KOPT-K1 (cell line): ENCODE data around the gene DLL3.

ENCODE experiments used
- H3K27ac ChIP-seq: fragments of 200-600 bp; sonication (generic); 2 replicates; pipeline ENCODE4 v1.5.1; 2016; ENCODE audit warnings: antibody characterized with exemption, mild to moderate bottlenecking, low read depth, low read length; ENCODE audit not compliant: poor library complexity, severe bottlenecking
- H3K36me3 ChIP-seq: fragments of 200-600 bp; sonication (generic); 2 replicates; pipeline ENCODE4 v1.5.1; 2017; ENCODE audit warnings: antibody characterized with exemption, mild to moderate bottlenecking, low read length, moderate library complexity; ENCODE audit not compliant: insufficient read depth
- H3K9me3 ChIP-seq: fragments of 200-600 bp; sonication (generic); 2 replicates; pipeline ENCODE4 v1.5.1; 2017; ENCODE audit warnings: antibody characterized with exemption, low read length, mild to moderate bottlenecking; ENCODE audit not compliant: insufficient read depth, poor library complexity, severe bottlenecking

Gene DLL3

DNA sequence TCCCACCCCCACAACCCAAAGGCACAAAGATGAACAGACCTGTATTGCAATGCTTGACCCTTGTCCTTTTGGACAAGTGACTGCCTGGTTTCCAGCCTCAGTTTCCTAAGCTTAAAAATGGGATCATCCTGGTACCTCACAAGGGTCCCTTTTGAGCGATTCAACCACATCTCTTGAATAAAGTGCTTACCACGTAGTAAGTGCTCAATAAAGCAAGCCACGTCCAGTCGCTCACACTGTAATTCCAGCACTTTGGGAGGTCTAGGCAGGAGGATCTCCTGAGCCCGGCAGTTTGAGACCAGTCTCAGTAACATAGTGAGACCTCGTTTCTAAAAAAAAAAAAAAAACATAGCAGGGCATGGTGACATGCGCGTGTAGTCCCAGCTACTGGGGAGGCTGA, 1.2 kb downstream of the DLL3 start:
- Histone ChIP-seq H3K9me3 (no peaks in the 10 kb centered on the region), H3K36me3 (no peaks in the 10 kb centered on the region), H3K27ac (no peak overlapping the region)

- Histone ChIP-seq H3K36me3 (no peaks in the 10 kb centered on the region), H3K27ac (no peak overlapping the region), H3K9me3 (no peaks in the 10 kb centered on the region)
Observed at GRCh38 chr19:39500543-39500942, 1.8 kb downstream of the DLL3 start.

DNA sequence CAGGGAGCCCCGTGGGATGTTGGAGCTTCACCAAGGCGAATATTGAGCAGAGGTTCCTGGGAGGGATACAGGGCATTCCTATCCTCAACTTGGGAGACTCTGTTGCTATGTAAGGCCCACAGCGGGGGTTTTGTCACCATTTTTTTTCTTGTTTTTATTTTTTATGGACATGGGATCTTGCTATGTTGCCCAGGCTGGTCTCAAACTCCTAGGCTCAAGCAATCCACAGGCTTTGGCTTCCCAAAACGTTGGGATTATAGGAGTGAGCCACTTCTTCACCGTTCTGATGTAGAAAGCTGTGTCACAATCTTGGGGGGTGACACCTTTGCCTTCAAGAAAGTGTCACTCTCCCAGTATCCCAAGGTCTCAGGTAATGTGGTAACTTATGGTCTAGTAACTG, 2.6 kb downstream of the DLL3 start:
- Histone ChIP-seq H3K36me3 (no peaks in the 10 kb centered on the region), H3K27ac (no peak overlapping the region), H3K9me3 (no peaks in the 10 kb centered on the region)

DNA sequence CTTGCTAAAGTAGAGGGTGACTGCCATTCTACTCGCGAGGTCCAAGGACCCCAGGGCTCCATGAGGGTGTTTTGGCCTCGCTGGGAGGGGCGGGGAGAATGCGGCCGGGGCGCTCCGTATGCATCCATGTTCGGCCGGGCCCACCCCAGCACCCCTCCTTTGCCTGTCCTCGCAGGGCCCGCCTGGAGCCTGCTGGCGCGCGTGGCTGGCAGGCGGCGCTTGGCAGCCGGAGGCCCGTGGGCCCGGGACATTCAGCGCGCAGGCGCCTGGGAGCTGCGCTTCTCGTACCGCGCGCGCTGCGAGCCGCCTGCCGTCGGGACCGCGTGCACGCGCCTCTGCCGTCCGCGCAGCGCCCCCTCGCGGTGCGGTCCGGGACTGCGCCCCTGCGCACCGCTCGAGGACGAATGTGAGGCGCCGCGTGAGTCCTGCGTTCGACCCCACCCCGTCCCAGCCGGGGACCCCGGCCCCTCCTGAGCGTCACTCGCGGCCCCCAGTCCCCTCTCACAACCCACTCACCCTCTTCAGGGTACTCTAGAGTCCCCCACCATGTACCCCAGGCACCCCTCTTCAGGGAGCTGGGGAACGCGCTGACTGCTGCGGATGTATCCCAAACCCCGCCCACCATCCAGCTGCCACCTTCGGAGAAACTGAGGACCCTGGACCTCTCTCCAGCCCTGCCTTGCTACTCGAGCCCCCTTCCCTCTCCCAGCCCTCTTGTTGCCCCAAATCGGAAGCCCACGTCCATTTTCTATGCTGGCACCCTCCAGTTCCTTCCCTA, 4.1 kb downstream of the DLL3 start:
- Histone ChIP-seq H3K36me3 (no peaks in the 10 kb centered on the region), H3K27ac (no peak overlapping the region), H3K9me3 (no peaks in the 10 kb centered on the region)

DNA sequence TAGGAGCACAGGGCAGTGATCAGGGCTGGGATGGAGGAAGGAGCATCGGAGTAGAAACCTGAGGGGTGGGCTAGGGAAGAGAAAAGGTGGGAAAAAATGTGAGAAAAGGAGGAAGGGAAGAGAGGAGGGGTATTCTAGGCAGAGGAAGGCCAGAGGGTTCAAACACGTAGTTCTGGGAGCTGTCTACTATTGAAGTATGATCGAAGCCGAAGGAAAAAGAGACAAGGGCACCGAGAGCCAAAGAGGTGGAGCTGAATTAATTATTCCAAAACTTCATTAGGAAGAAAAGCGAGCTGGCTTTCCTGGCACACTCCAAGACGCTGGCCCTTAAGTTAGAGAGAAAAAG, 7.8 kb downstream of the DLL3 start:
- Histone ChIP-seq H3K9me3 (no peaks in the 10 kb centered on the region), H3K36me3 (no peaks in the 10 kb centered on the region), H3K27ac (no peak overlapping the region)

DNA sequence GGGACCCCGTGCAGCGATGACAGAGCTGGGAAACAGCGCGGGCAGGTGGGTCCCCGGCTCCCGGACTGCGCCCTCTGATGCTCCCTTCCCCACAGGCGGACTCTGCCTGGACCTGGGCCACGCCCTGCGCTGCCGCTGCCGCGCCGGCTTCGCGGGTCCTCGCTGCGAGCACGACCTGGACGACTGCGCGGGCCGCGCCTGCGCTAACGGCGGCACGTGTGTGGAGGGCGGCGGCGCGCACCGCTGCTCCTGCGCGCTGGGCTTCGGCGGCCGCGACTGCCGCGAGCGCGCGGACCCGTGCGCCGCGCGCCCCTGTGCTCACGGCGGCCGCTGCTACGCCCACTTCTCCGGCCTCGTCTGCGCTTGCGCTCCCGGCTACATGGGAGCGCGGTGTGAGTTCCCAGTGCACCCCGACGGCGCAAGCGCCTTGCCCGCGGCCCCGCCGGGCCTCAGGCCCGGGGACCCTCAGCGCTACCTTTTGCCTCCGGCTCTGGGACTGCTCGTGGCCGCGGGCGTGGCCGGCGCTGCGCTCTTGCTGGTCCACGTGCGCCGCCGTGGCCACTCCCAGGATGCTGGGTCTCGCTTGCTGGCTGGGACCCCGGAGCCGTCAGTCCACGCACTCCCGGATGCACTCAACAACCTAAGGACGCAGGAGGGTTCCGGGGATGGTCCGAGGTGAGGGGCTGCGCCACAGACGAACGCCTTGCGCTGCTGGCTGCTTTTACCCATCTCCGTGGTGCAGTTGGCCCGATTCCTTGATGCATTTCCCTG, 8.4 kb downstream of the DLL3 start:
- Histone ChIP-seq H3K9me3 (no peaks in the 10 kb centered on the region), H3K27ac (peak overlapping the region; percentile 23), H3K36me3 (no peaks in the 10 kb centered on the region)

DNA sequence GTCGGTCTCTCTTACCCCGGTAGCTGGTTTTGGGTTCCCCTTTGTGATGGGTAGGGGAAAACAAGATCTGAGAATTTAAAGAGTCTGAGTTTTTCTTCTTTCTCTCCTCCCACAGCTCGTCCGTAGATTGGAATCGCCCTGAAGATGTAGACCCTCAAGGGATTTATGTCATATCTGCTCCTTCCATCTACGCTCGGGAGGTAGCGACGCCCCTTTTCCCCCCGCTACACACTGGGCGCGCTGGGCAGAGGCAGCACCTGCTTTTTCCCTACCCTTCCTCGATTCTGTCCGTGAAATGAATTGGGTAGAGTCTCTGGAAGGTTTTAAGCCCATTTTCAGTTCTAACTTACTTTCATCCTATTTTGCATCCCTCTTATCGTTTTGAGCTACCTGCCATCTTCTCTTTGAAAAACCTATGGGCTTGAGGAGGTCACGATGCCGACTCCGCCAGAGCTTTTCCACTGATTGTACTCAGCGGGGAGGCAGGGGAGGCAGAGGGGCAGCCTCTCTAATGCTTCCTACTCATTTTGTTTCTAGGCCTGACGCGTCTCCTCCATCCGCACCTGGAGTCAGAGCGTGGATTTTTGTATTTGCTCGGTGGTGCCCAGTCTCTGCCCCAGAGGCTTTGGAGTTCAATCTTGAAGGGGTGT, 9.1 kb downstream of the DLL3 start:
- no peaks in the 10 kb centered on the region for H3K9me3 ChIP-seq
- no peaks in the 10 kb centered on the region for H3K36me3 ChIP-seq
- no peak overlapping the region for H3K27ac ChIP-seq

DNA sequence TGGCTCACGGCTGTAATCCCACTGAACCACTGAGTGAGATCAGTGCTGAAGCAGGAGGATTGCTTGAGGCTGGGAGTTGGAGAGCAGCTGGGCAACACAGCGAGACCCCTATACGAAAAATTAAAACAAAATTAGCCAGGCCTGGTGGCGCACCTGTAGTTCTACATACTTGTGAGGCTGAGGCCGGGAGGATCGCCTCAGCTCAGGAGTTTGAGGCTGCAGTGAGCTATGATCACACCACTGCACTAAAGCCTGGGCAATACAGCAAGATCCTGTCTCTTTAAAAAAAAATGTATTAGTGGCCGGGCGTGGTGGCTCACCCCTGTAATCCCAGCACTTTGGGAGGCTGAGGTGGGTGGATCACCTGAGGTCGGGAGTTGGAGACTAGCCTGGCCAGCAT, 9.9 kb downstream of the DLL3 start:
- Histone ChIP-seq H3K27ac (no peak overlapping the region), H3K9me3 (no peaks in the 10 kb centered on the region), H3K36me3 (no peaks in the 10 kb centered on the region)

DNA sequence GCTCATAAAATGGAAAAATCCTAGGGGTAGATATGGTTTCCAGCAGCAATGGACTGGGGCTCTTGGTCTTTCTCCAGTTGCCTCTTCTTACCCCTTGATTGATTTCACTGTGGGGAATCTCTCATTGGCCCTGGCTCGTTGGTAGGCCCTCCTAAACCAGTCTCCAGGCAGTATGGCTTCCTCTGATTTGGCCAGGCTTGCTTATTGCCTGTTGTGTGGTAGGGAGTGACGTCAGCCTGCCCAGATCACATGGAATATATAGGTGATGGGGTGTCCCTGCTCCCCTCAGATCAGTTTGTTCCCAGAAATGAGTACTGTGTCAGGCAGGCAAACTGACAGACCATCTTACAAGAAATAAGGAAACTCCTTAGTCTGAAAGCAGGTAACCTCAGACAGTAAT, 10.5 kb downstream of the DLL3 start:
- Histone ChIP-seq H3K9me3 (no peaks in the 10 kb centered on the region), H3K27ac (no peak overlapping the region), H3K36me3 (no peaks in the 10 kb centered on the region)

- no peaks in the 10 kb centered on the region for H3K36me3 ChIP-seq
- H3K9me3 ChIP-seq = no peaks in the 10 kb centered on the region
Observed at GRCh38 chr19:39512988-39513387, 14.2 kb downstream of the DLL3 start.

GRCh38 chr19:39514840-39515550, 16.2 kb downstream of the DLL3 start, which contains the start of gene SELENOV:
SELENOV (plus strand) TSS chr19:39515139; CDS start chr19:39515213, 74 bp downstream.
- H3K36me3 ChIP-seq = no peaks in the 10 kb centered on the region
- no peak within 1 kb of the TSS for H3K27ac ChIP-seq
- H3K9me3 ChIP-seq = no peaks in the 10 kb centered on the region

More at GRCh38 chr19:39512988-39513387, 14.2 kb downstream of the DLL3 start:
- H3K27ac ChIP-seq = no peak overlapping the region

DNA sequence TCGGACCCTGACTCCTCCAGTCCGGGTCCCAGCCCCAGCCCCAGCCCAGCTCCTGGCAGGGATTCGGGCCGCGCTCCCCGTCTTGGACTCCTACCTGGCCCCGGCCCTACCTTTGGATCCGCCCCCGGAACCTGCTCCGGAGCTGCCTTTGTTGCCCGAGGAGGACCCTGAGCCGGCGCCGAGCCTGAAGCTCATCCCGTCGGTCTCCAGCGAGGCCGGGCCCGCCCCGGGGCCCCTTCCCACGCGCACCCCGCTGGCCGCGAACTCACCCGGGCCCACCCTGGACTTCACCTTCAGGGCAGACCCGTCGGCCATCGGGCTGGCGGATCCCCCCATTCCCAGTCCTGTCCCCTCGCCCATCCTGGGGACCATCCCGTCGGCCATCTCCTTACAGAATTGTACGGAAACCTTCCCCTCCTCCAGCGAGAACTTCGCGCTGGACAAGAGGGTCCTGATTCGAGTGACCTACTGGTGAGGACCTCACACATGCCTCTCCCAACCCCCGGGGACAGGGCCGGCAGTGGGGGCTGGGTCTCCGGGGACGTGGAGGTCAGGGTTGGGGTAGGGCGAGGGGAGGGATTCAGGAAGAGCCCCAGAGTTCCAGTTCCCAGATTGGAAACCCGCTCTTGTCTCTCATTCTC, 16.9 kb downstream of the DLL3 start:
- no peaks in the 10 kb centered on the region for H3K9me3 ChIP-seq
- H3K27ac ChIP-seq = no peak overlapping the region
- H3K36me3 ChIP-seq = no peaks in the 10 kb centered on the region

DNA sequence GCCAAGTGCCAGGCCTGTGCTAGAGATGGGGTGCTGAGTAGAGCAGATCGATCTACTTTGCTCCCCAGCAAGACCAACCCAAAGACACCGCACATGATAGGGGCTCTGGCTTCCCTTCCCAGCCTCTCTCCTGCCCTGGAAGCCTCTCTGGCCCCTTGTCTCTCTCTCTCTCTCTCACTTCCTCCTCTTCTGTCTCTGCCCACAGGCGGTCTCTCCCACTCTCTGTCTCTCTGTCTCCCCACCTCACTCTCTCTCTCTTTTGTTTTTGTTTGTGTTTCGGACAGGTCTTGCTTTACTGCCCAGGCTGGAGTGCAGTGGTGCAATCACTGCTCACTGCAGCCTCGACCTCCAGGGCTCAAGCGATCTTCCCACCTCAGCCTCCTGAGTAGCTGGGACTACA, 17.5 kb downstream of the DLL3 start:
- Histone ChIP-seq H3K36me3 (no peaks in the 10 kb centered on the region), H3K9me3 (no peaks in the 10 kb centered on the region), H3K27ac (no peak overlapping the region)

GRCh38 chr19:39517432-39517831, 18.7 kb downstream of the DLL3 start:
- H3K9me3 ChIP-seq = no peaks in the 10 kb centered on the region
- H3K27ac ChIP-seq = no peak overlapping the region
- H3K36me3 ChIP-seq = no peaks in the 10 kb centered on the region
